Measurements from ENCODE around the gene TBC1D10B. TPM values are rescaled to one million over a fixed set of nuclear protein-coding genes. Genes with fewer than 3 reads are reported as not detected.

The TBC1D10B gene
- polyA plus RNA-seq, 3 donors, result 12.2 to 36.0 (median 13.8) TPM

Small RNA genes within 50 kb of the gene (small RNA-seq; reads per million reads assigned to genes)
- gene RF00406 (ENCODE audit: insufficient read length, low read depth), result 0.94 reads per million

Other genes starting within 250 kb of the TBC1D10B start
- 10 to 100 TPM in 2 of 3 donors, 1 to 10 TPM in 1; 8.1 to 82.8 (median 10.2) TPM for gene MAPK3, start 247.3 kb downstream of the TBC1D10B start, polyA plus RNA-seq
- gene CORO1A, start 186.9 kb downstream of the TBC1D10B start, polyA plus RNA-seq, result 1,000 to 10,000 TPM; 1,314 to 1,363 (median 1,346) TPM
- 100 to 1,000 TPM; 105 to 170 (median 160) TPM for gene BOLA2B, start 176.8 kb downstream of the TBC1D10B start, polyA plus RNA-seq
- 100 to 1,000 TPM in 2 of 3 donors, 10 to 100 TPM in 1; 43.1 to 163 (median 162) TPM for gene SLX1A, start 176.6 kb downstream of the TBC1D10B start, polyA plus RNA-seq
- gene SULT1A3, start 171.2 kb downstream of the TBC1D10B start, polyA plus RNA-seq, result 10 to 100 TPM; 20.9 to 29.9 (median 28.3) TPM
- 10 to 100 TPM in 1 of 3 donors, not detected in 2; 15.4 TPM for gene NPIPB13, start 122.0 kb downstream of the TBC1D10B start, polyA plus RNA-seq
- 10 to 100 TPM; 23.9 to 31.8 (median 31.0) TPM for gene CD2BP2, start 15.2 kb downstream of the TBC1D10B start, polyA plus RNA-seq
- 1 to 10 TPM in 2 of 3 donors, not detected in 1; 1.6 to 1.9 TPM for gene MYL11, start 4.3 kb upstream of the TBC1D10B start, polyA plus RNA-seq
- under 1 TPM; 0.31 to 0.60 (median 0.49) TPM for gene SEPTIN1, start 12.1 kb upstream of the TBC1D10B start, polyA plus RNA-seq
- 1 to 10 TPM in 1 of 3 donors, under 1 TPM in 2; 0.67 to 1.4 (median 0.93) TPM for gene ZNF48, start 24.9 kb upstream of the TBC1D10B start, polyA plus RNA-seq
- gene ZNF771, start 37.1 kb upstream of the TBC1D10B start, polyA plus RNA-seq, result under 1 TPM; 0.39 to 0.68 (median 0.51) TPM
- 10 to 100 TPM; 10.5 to 45.5 (median 32.2) TPM for gene DCTPP1, start 59.5 kb upstream of the TBC1D10B start, polyA plus RNA-seq
- 10 to 100 TPM; 12.8 to 56.4 (median 54.2) TPM for gene SEPHS2, start 75.4 kb upstream of the TBC1D10B start, polyA plus RNA-seq
- gene ITGAL, start 102.2 kb upstream of the TBC1D10B start, polyA plus RNA-seq, result 100 to 1,000 TPM in 2 of 3 donors, 10 to 100 TPM in 1; 56.8 to 474 (median 109) TPM
- gene ZNF768, start 156.1 kb upstream of the TBC1D10B start, polyA plus RNA-seq, result 10 to 100 TPM in 1 of 3 donors, 1 to 10 TPM in 2; 2.8 to 13.4 (median 3.0) TPM
- gene ZNF747, start 164.4 kb upstream of the TBC1D10B start, polyA plus RNA-seq, result 1 to 10 TPM; 4.1 to 6.6 (median 4.4) TPM
- 1 to 10 TPM in 2 of 3 donors, under 1 TPM in 1; 0.94 to 4.6 (median 1.0) TPM for gene ZNF764, start 187.9 kb upstream of the TBC1D10B start, polyA plus RNA-seq
- 10 to 100 TPM; 10.3 to 24.1 (median 18.9) TPM for gene ZNF688, start 201.2 kb upstream of the TBC1D10B start, polyA plus RNA-seq
- 1 to 10 TPM in 2 of 3 donors, under 1 TPM in 1; 0.67 to 9.0 (median 1.1) TPM for gene ZNF785, start 215.2 kb upstream of the TBC1D10B start, polyA plus RNA-seq
- gene ZNF689, start 239.9 kb upstream of the TBC1D10B start, polyA plus RNA-seq, result 10 to 100 TPM in 1 of 3 donors, 1 to 10 TPM in 2; 4.1 to 11.2 (median 8.0) TPM